Smooth muscle cell (in vitro differentiated cells): ENCODE data around the gene ITFG2. TPM values are rescaled to one million over a fixed set of nuclear protein-coding genes. Genes with fewer than 3 reads are reported as not detected.
A peak's percentile ranks its signal among the peaks of the same experiment; 100 is the strongest.

Experiments
- DNase-seq: peaks from one replicate; lab custom pipeline; 2025; ENCODE audit not compliant: unreplicated experiment; lab: John Stamatoyannopoulos, UW
- H2AFZ ChIP-seq: fragments of 200-600 bp; sonication (generic); 2 replicates; pipeline ENCODE4 v1.6.0; 2016; ENCODE audit warnings: antibody characterized with exemption, low read depth, mild to moderate bottlenecking
- H3F3A ChIP-seq: fragments of 200-600 bp; sonication (generic); 2 replicates; pipeline ENCODE4 v1.6.0; 2017; ENCODE audit warnings: antibody characterized with exemption, low read depth
- H3K27ac ChIP-seq: fragments of 200-600 bp; sonication (generic); 2 replicates; pipeline ENCODE4 v1.5.1; 2016; ENCODE audit warnings: low read depth, mild to moderate bottlenecking
- H3K27me3 ChIP-seq: fragments of 200-600 bp; sonication (generic); 2 replicates; pipeline ENCODE4 v1.6.1; 2016; ENCODE audit warnings: low read depth, mild to moderate bottlenecking
- H3K36me3 ChIP-seq: fragments of 200-600 bp; sonication (generic); 2 replicates; pipeline ENCODE4 v1.5.1; 2016; ENCODE audit warnings: low read depth
- H3K4me1 ChIP-seq: fragments of 200-600 bp; sonication (generic); 2 replicates; pipeline ENCODE4 v1.5.1; 2016; ENCODE audit warnings: low read depth
- H3K4me2 ChIP-seq: fragments of 200-600 bp; sonication (generic); 2 replicates; pipeline ENCODE4 v1.6.0; 2016; ENCODE audit warnings: mild to moderate bottlenecking
- H3K4me3 ChIP-seq: fragments of 200-600 bp; sonication (generic); 2 replicates; pipeline ENCODE4 v1.5.1; 2016; ENCODE audit warnings: mild to moderate bottlenecking
- H3K79me2 ChIP-seq: fragments of 200-600 bp; sonication (generic); 2 replicates; pipeline ENCODE4 v1.6.0; 2016; ENCODE audit warnings: low read depth, mild to moderate bottlenecking
- H3K9ac ChIP-seq: fragments of 200-600 bp; sonication (generic); 2 replicates; pipeline ENCODE4 v1.6.0; 2016; ENCODE audit warnings: low read depth
- H3K9me3 ChIP-seq: fragments of 200-600 bp; sonication (generic); replicated peaks from 2 replicates; pipeline ENCODE4 v1.5.1; 2016; ENCODE audit warnings: low read depth
- H4K20me1 ChIP-seq: fragments of 200-600 bp; sonication (generic); 2 replicates; pipeline ENCODE4 v1.6.0; 2016; ENCODE audit warnings: low read depth
- WGBS: methylation state at CpG from one replicate; pipeline ENCODE4 v1.1.7; 2016; ENCODE audit warnings: low lambda C conversion rate; 5-methylcytosine and 5-hydroxymethylcytosine counted together
- polyA plus RNA-seq: library from polyadenylated mRNA; unstranded; fragments of >200 nt; fragmentation: Nextera tagmentation; extraction: Ambion mirVana; gene quantifications from 2 replicates; pipeline ENCODE4 v1.2.1, GENCODE V29; 2016
- total RNA-seq: library from RNA; depleted of rRNA; stranded (reverse); fragments of >200 nt; gene quantifications from 2 replicates; pipeline ENCODE4 v1.2.3, GENCODE V29; 2014
- TF ChIP-seq, protein P1 (sequence below): fragments of 200-600 bp; sonication (generic); IDR thresholded peaks from 2 replicates; pipeline ENCODE4 v1.5.1; 2017; ENCODE audit warnings: borderline replicate concordance, mild to moderate bottlenecking, antibody characterized with exemption; ENCODE audit not compliant: insufficient read depth, poor library complexity, severe bottlenecking

ITFG2 gene
- total and polyA plus RNA-seq, 2 experiments from 2014 or later, result 14.3 to 21.5 TPM

DNA sequence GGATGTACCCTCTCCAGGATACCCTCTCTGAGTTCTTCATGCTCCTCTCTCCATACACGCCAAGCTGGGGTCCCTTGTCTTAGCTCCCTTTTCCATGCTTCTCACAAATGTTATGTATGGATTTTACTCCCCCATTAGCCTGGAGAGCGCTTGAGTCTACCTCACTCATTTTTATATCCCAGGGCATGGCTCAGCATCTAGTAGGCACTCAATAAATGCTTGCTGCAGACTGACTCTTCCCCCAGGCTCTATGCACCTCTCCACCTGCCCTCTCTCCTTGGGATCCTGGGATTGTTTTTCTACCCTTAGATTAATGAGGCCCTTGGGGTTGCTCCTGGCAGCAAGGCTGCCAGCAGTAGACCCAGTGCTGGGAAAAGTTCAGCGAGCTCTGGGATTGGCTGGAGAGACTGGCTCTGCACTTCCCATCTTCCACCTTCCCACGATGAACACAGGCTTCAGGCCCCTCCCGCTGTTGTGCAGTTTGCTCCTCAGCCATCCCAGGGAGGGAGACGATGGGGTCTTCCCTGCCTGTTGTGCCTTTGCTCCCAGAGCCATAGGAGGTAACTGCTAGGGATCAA lies 20.2 kb downstream of the ITFG2 start:
- no peak overlapping the region for H3K27ac ChIP-seq
- H4K20me1 ChIP-seq, result no peaks in the 10 kb centered on the region
- no peaks in the 10 kb centered on the region for H3K9me3 ChIP-seq
- DNase-seq, result no peak
- H3K4me2 ChIP-seq, result no peak overlapping the region
- TF ChIP-seq, protein P1, sequence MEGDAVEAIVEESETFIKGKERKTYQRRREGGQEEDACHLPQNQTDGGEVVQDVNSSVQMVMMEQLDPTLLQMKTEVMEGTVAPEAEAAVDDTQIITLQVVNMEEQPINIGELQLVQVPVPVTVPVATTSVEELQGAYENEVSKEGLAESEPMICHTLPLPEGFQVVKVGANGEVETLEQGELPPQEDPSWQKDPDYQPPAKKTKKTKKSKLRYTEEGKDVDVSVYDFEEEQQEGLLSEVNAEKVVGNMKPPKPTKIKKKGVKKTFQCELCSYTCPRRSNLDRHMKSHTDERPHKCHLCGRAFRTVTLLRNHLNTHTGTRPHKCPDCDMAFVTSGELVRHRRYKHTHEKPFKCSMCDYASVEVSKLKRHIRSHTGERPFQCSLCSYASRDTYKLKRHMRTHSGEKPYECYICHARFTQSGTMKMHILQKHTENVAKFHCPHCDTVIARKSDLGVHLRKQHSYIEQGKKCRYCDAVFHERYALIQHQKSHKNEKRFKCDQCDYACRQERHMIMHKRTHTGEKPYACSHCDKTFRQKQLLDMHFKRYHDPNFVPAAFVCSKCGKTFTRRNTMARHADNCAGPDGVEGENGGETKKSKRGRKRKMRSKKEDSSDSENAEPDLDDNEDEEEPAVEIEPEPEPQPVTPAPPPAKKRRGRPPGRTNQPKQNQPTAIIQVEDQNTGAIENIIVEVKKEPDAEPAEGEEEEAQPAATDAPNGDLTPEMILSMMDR, result no peak
- H3K36me3 ChIP-seq, result no peaks in the 10 kb centered on the region
- no peaks in the 10 kb centered on the region for H3K27me3 ChIP-seq
- H3K79me2 ChIP-seq, result no peaks in the 10 kb centered on the region
- no peak overlapping the region for H2AFZ ChIP-seq
- H3F3A ChIP-seq, result no peaks in the 10 kb centered on the region
- no peak overlapping the region for H3K4me3 ChIP-seq
- 91% methylated on average over 6 of the region's 6 CpGs for WGBS
- H3K4me1 ChIP-seq, result peaks cover 11% of the 10 kb centered on the region
- H3K9ac ChIP-seq, result no peak overlapping the region

GRCh38 chr12:2833327-2833726 lies 20.9 kb downstream of the ITFG2 start:
- H3K27me3 ChIP-seq, result no peaks in the 10 kb centered on the region
- peak overlapping the region; percentile 4 for H3K27ac ChIP-seq
- H3K79me2 ChIP-seq, result no peaks in the 10 kb centered on the region
- H3K9me3 ChIP-seq, result no peaks in the 10 kb centered on the region
- no peaks in the 10 kb centered on the region for H3K36me3 ChIP-seq
- TF ChIP-seq, protein P1, result no peak
- H3K4me1 ChIP-seq, result peaks cover 11% of the 10 kb centered on the region
- H3K4me2 ChIP-seq, result peak overlapping the region; percentile 51
- no peaks in the 10 kb centered on the region for H3F3A ChIP-seq
- 79% methylated on average over 5 of the region's 5 CpGs for WGBS
- no peaks in the 10 kb centered on the region for H4K20me1 ChIP-seq
- no peak overlapping the region for H2AFZ ChIP-seq
- H3K9ac ChIP-seq, result no peak overlapping the region
- DNase-seq, result no peak
- no peak overlapping the region for H3K4me3 ChIP-seq

DNA sequence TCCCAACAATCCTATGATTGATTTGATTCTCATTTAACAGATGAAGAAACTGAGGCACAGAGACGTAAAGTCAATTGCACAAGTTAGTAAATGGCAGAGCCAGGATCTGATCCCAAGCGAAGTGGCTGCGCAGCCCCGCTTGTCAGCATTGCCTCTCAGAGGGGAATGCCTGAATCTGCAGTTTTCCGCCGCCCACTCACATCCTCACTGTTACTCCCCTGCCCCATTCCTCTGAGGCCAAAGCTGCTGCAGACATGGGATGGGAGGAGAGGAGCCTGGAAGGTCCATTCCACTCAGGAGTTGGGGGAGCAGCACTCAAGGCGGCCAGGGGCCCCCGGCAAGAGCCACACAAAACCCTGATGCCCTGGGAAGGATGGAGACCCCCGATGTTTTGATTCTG lies 21.3 kb downstream of the ITFG2 start:
- Histone ChIP-seq H3K79me2 (no peaks in the 10 kb centered on the region), H3K4me3 (no peak overlapping the region), H3F3A (no peaks in the 10 kb centered on the region), H3K27me3 (no peaks in the 10 kb centered on the region), H3K9me3 (no peaks in the 10 kb centered on the region), H2AFZ (no peak overlapping the region), H3K36me3 (no peaks in the 10 kb centered on the region), H3K4me2 (peak overlapping the region; percentile 51), H3K9ac (no peak overlapping the region), H3K4me1 (peaks cover 11% of the 10 kb centered on the region), H3K27ac (peak overlapping the region; percentile 4), H4K20me1 (no peaks in the 10 kb centered on the region)
- WGBS, result 59% methylated on average over 9 of the region's 9 CpGs
- DNase-seq, result no peak
- TF ChIP-seq, protein P1, result no peak
